IMR-90 (cell line): Measurements from ENCODE around the gene WDR11. TPM values are rescaled to one million over a fixed set of nuclear protein-coding genes. Genes with fewer than 3 reads are reported as not detected.

Experiments
- ATAC-seq: fragments of 200-7000 bp; cut with Tn5 transposase; 2 replicates; pipeline ENCODE4 v1.9.1; 2020; ENCODE audit warnings: low read depth, mild to moderate bottlenecking, moderate library complexity
- BruUV-seq: library from RNA; stranded (reverse); fragments of 400-500 nt; replicated peaks from 2 replicates; lab custom pipeline; 2021; lab: Mats Ljungman, UMichigan
- CTCF ChIA-PET: fragments of 300-600 bp; formaldehyde crosslinking; extraction: SDS; loops from one replicate; lab custom pipeline; 2021; ENCODE audit warnings: antibody characterized with exemption; lab: Yijun Ruan, JAX
- POLR2A ChIA-PET: fragments of 300-600 bp; sonication (Branson Sonifier 250); formaldehyde crosslinking; loops from one replicate; lab custom pipeline; 2022; ENCODE audit warnings: antibody characterized with exemption; ENCODE audit not compliant: unreplicated experiment; lab: Charles Lee
- DNase-seq: peaks from one replicate; pipeline ENCODE4 v3.0.0; 2013
- H2AFZ ChIP-seq: replicated peaks from 2 replicates; pipeline ENCODE3; 2013; ENCODE audit warnings: low read length, mild to moderate bottlenecking; ENCODE audit not compliant: poor library complexity
- H2AK5ac ChIP-seq: 2 replicates; pipeline ENCODE4 v1.6.1; 2013; ENCODE audit warnings: low read depth, low read length, inconsistent platforms
- H2AK9ac ChIP-seq: replicated peaks from 2 replicates; pipeline ENCODE3; 2013; ENCODE audit warnings: mild to moderate bottlenecking, low read depth, low read length, moderate library complexity; ENCODE audit not compliant: poor library complexity
- H2BK120ac ChIP-seq: 2 replicates; pipeline ENCODE4 v1.6.1; 2013; ENCODE audit warnings: low read depth, low read length, inconsistent platforms
- H2BK15ac ChIP-seq: 3 replicates; pipeline ENCODE4 v1.6.1; 2013; ENCODE audit warnings: low read depth, low read length, inconsistent platforms
- H2BK20ac ChIP-seq: 2 replicates; pipeline ENCODE4 v1.6.1; 2013; ENCODE audit warnings: low read depth, mild to moderate bottlenecking, inconsistent platforms, low read length, moderate library complexity
- H2BK5ac ChIP-seq: 2 replicates; pipeline ENCODE4 v1.6.1; 2013; ENCODE audit warnings: mild to moderate bottlenecking, low read depth, low read length, inconsistent platforms; ENCODE audit not compliant: poor library complexity, severe bottlenecking
- H3K14ac ChIP-seq: replicated peaks from 2 replicates; pipeline ENCODE4 v1.6.1; 2013; ENCODE audit warnings: low read depth, low read length, inconsistent platforms
- H3K18ac ChIP-seq: 2 replicates; pipeline ENCODE4 v1.6.1; 2013; ENCODE audit warnings: low read depth, low read length, control low read depth
- H3K23ac ChIP-seq: 2 replicates; pipeline ENCODE4 v1.6.1; 2013; ENCODE audit warnings: low read depth, low read length, inconsistent platforms
- H3K27ac ChIP-seq: 2 replicates; pipeline ENCODE4 v1.5.1; 2013; ENCODE audit warnings: mild to moderate bottlenecking, control low read depth, low read length; ENCODE audit not compliant: insufficient read depth
- H3K27me3 ChIP-seq: 2 replicates; pipeline ENCODE4 v1.6.1; 2013; ENCODE audit warnings: low read length; ENCODE audit not compliant: control insufficient read depth, insufficient read depth
- H3K36me3 ChIP-seq: 2 replicates; pipeline ENCODE4 v1.6.1; 2013; ENCODE audit warnings: low read length, mixed read lengths; ENCODE audit not compliant: control insufficient read depth, insufficient read depth
- H3K4ac ChIP-seq: 2 replicates; pipeline ENCODE4 v1.6.1; 2013; ENCODE audit warnings: low read depth, low read length, inconsistent platforms
- H3K4me1 ChIP-seq: 2 replicates; pipeline ENCODE4 v1.6.1; 2013; ENCODE audit warnings: low read length, mixed read lengths; ENCODE audit not compliant: control insufficient read depth, insufficient read depth
- H3K4me2 ChIP-seq: 2 replicates; pipeline ENCODE4 v1.6.1; 2013; ENCODE audit warnings: low read depth, mild to moderate bottlenecking, control low read depth, low read length, moderate library complexity
- H3K4me3 ChIP-seq: 2 replicates; pipeline ENCODE4 v1.5.1; 2013; ENCODE audit warnings: low read depth, mild to moderate bottlenecking, control low read depth, low read length, moderate library complexity; ENCODE audit not compliant: insufficient read depth
- H3K56ac ChIP-seq: 2 replicates; pipeline ENCODE4 v1.6.1; 2013; ENCODE audit warnings: low read length, inconsistent platforms; ENCODE audit not compliant: insufficient read depth; ENCODE audit errors: extremely low read depth
- H3K79me1 ChIP-seq, 2 experiments: 2 replicates each; pipeline ENCODE4 v1.6.1; 2013; ENCODE audit warnings: low read length in 2 of 2, inconsistent platforms in 1 of 2, low read depth in 1 of 2
- H3K9ac ChIP-seq: 2 replicates; pipeline ENCODE4 v1.6.1; 2013; ENCODE audit warnings: low read depth, low read length, control low read depth
- H3K9me1 ChIP-seq: 2 replicates; pipeline ENCODE4 v1.6.1; 2013; ENCODE audit warnings: low read length, inconsistent platforms; ENCODE audit not compliant: insufficient read depth
- H3K9me3 ChIP-seq: 2 replicates; pipeline ENCODE4 v1.6.1; 2013; ENCODE audit warnings: low read length; ENCODE audit not compliant: control insufficient read depth, insufficient read depth
- H4K20me1 ChIP-seq: 2 replicates; pipeline ENCODE4 v1.6.1; 2013; ENCODE audit warnings: low read length, inconsistent platforms; ENCODE audit not compliant: insufficient read depth
- H4K5ac ChIP-seq: 2 replicates; pipeline ENCODE4 v1.6.1; 2013; ENCODE audit warnings: mild to moderate bottlenecking, low read depth, low read length, control low read depth
- H4K8ac ChIP-seq, 2 experiments: 2 replicates each; pipeline ENCODE4 v1.6.1; 2013; ENCODE audit warnings: low read depth in 2 of 2, low read length in 2 of 2, control low read depth in 1 of 2, inconsistent platforms in 1 of 2
- H4K91ac ChIP-seq: 2 replicates; pipeline ENCODE4 v1.6.1; 2013; ENCODE audit warnings: low read depth, low read length, inconsistent platforms; ENCODE audit not compliant: insufficient read depth
- BHLHE40 ChIP-seq: fragments of 150-350 bp; IDR thresholded peaks from 2 replicates; pipeline ENCODE4 v1.6.1; 2016; ENCODE audit warnings: mild to moderate bottlenecking, low read depth, low read length
- CEBPB ChIP-seq: IDR thresholded peaks from 2 replicates; pipeline ENCODE4 v1.6.1; 2012; ENCODE audit warnings: low read depth, low read length, improper control_type of control experiment
- CHD1 ChIP-seq: IDR thresholded peaks from 2 replicates; pipeline ENCODE4 v1.6.1; 2012; ENCODE audit warnings: low read depth, low read length, improper control_type of control experiment
- CTCF ChIP-seq: conservative IDR thresholded peaks from 2 replicates; pipeline ENCODE4 v1.5.1; 2012; ENCODE audit warnings: mild to moderate bottlenecking, low read depth, low read length, improper control_type of control experiment
- ELK1 ChIP-seq: fragments of 150-350 bp; IDR thresholded peaks from 2 replicates; pipeline ENCODE4 v1.6.1; 2016; ENCODE audit warnings: low read depth, mild to moderate bottlenecking, low read length, moderate library complexity, borderline replicate concordance
- MAFK ChIP-seq: IDR thresholded peaks from 2 replicates; pipeline ENCODE4 v1.6.1; 2012; ENCODE audit warnings: low read depth, low read length, improper control_type of control experiment
- MAZ ChIP-seq: IDR thresholded peaks from 2 replicates; pipeline ENCODE4 v1.6.1; 2012; ENCODE audit warnings: low read depth, mild to moderate bottlenecking, low read length, improper control_type of control experiment, moderate library complexity, borderline replicate concordance
- MXI1 ChIP-seq: IDR thresholded peaks from 2 replicates; pipeline ENCODE4 v1.6.1; 2012; ENCODE audit warnings: low read depth, mild to moderate bottlenecking, low read length, moderate library complexity, borderline replicate concordance
- NFE2L2 ChIP-seq: fragments of 150-350 bp; IDR thresholded peaks from 2 replicates; pipeline ENCODE4 v1.6.1; 2016; ENCODE audit warnings: low read depth, mild to moderate bottlenecking, low read length
- POLR2A ChIP-seq: IDR thresholded peaks from 2 replicates; pipeline ENCODE4 v1.6.1; 2012; ENCODE audit warnings: mild to moderate bottlenecking, low read depth, low read length
- RAD21 ChIP-seq: IDR thresholded peaks from 2 replicates; pipeline ENCODE4 v1.6.1; 2012; ENCODE audit warnings: low read length, improper control_type of control experiment
- RCOR1 ChIP-seq: IDR thresholded peaks from 2 replicates; pipeline ENCODE4 v1.6.1; 2012; ENCODE audit warnings: mild to moderate bottlenecking, low read length, improper control_type of control experiment; ENCODE audit not compliant: insufficient replicate concordance
- RFX5 ChIP-seq: IDR thresholded peaks from 2 replicates; pipeline ENCODE4 v1.8.0; 2012; ENCODE audit warnings: low read depth, mild to moderate bottlenecking, low read length, moderate library complexity
- SMC3 ChIP-seq: fragments of 150-350 bp; IDR thresholded peaks from 2 replicates; pipeline ENCODE4 v1.6.1; 2016; ENCODE audit warnings: low read depth, mild to moderate bottlenecking, antibody characterized with exemption, low read length, moderate library complexity
- WGBS, 2 experiments: methylation state at CpG; one replicate each; pipeline versions ENCODE4 v1.1.5 to v1.1.7; 2013; ENCODE audit warnings: missing lambda C conversion rate in 2 of 2; ENCODE audit not compliant: insufficient read length in 1 of 2; ENCODE audit errors: extremely low coverage in 2 of 2; 5-methylcytosine and 5-hydroxymethylcytosine counted together
- dilution Hi-C: fragments of 300-500 bp; cut with HindIII; formaldehyde crosslinking; loops from one replicate; pipeline ENCODE4 v1.14.3; 2018; ENCODE audit warnings: low sequenced_read_pairs; ENCODE audit not compliant: unreplicated experiment
- in situ Hi-C: fragments of 300-500 bp; cut with MboI; formaldehyde crosslinking; loops from 3 replicates; pipeline ENCODE4 v1.14.3; 2019; ENCODE audit warnings: low sequenced_read_pairs, inconsistent platforms, mixed read lengths
- intact Hi-C: fragments of 100-400 bp; cut with micrococcal nuclease; formaldehyde crosslinking; loops from 2 replicates; pipeline ENCODE4 v1.10.0; 2022
- polyA plus RNA-seq, 3 experiments: library from polyadenylated mRNA; depleted of rRNA; stranded (reverse); fragments of >200 nt; gene quantifications; 2 replicates each; pipeline ENCODE4 v1.2.3, GENCODE V29; 2012; ENCODE audit warnings: low replicate concordance in 1 of 3
- total RNA-seq: library from RNA; depleted of rRNA; stranded (reverse); fragments of >200 nt; gene quantifications from 2 replicates; pipeline ENCODE4 v1.2.3, GENCODE V29; 2012

Gene WDR11
- total and polyA plus RNA-seq, 2 of the 4 experiments (the other 2 are of a cell fraction) = 31.6 to 62.6 TPM

- no peak overlapping the region for H2AK5ac ChIP-seq
- ChIA-PET POLR2A (no interaction called here), CTCF (no interaction called here)
- H3K27me3 ChIP-seq = no peaks in the 10 kb centered on the region
- H4K91ac ChIP-seq = no peak overlapping the region
- no peak overlapping the region for H2BK5ac ChIP-seq
- no peak overlapping the region for H3K4me2 ChIP-seq
- TF ChIP-seq POLR2A (no peak), RAD21 (no peak), ELK1 (no peak), RCOR1 (no peak), CHD1 (no peak), CTCF (no peak), SMC3 (no peak), NFE2L2 (no peak), CEBPB (no peak), MAZ (no peak), MAFK (no peak), RFX5 (no peak), BHLHE40 (no peak), MXI1 (no peak)
- H3K36me3 ChIP-seq = no peaks in the 10 kb centered on the region
- no peak overlapping the region for H3K23ac ChIP-seq
- H4K20me1 ChIP-seq = no peaks in the 10 kb centered on the region
- H3K18ac ChIP-seq = no peak overlapping the region
- H3K4me1 ChIP-seq = no peaks in the 10 kb centered on the region
- H3K56ac ChIP-seq = no peak overlapping the region
- H3K14ac ChIP-seq = no peak overlapping the region
- 0 out of 2 replicates have a peak, but pooled peaks cover 2% of the 10 kb centered on the region for H3K9me3 ChIP-seq
- H2BK20ac ChIP-seq = no peak overlapping the region
- no peak overlapping the region for H3K27ac ChIP-seq
- H3K9ac ChIP-seq = no peak overlapping the region
- DNase-seq = no peak
- H4K5ac ChIP-seq = no peak overlapping the region
- dilution Hi-C loops = no loop called here
- H3K79me1 ChIP-seq = no peaks in the 10 kb centered on the region
- intact Hi-C loops = no loop called here
- no peak overlapping the region for H3K4me3 ChIP-seq
- no CpG with 5 or more reads among the region's 3 CpGs for WGBS, 2 experiments
- no peak overlapping the region for H4K8ac ChIP-seq
- H2AFZ ChIP-seq = no peak overlapping the region
- BruUV-seq = no TSS peak
- ATAC-seq = no peak
- H3K4ac ChIP-seq = no peak overlapping the region
- H3K9me1 ChIP-seq = no peaks in the 10 kb centered on the region
- in situ Hi-C loops = no loop called here
- no peak overlapping the region for H2AK9ac ChIP-seq
- no peak overlapping the region for H2BK15ac ChIP-seq
- H2BK120ac ChIP-seq = no peak overlapping the region
Measured at GRCh38 chr10:120802935-120803334, 48.2 kb upstream of the WDR11 start.
